Suprapubic skin (tissue), 4 donors: ENCODE results near the gene GEN1.

Experiments used
- CTCF ChIP-seq, 2 donors: fragments of 200-600 bp in 1 of 2; fragments of 450-650 bp in 1 of 2; sonication (generic) in 1 of 2; IDR thresholded peaks; one replicate each; pipeline ENCODE4 v1.5.1; 2016 to 2019; ENCODE audit warnings: antibody characterized with exemption in 2 of 2, mild to moderate bottlenecking in 1 of 2, moderate library complexity in 1 of 2
- EP300 ChIP-seq: sonication (generic); formaldehyde crosslinking; IDR thresholded peaks from one replicate; pipeline ENCODE4 v1.6.1; 2017; ENCODE audit warnings: antibody characterized with exemption
- POLR2A ChIP-seq, 2 donors: fragments of 450-650 bp; IDR thresholded peaks; one replicate each; pipeline ENCODE4 v1.6.1; 2017; ENCODE audit warnings: antibody characterized with exemption in 2 of 2, mild to moderate bottlenecking in 2 of 2, moderate library complexity in 2 of 2
- POLR2AphosphoS5 ChIP-seq, 3 donors: sonication (generic); formaldehyde crosslinking; IDR thresholded peaks; one replicate each; pipeline ENCODE4 v1.6.1; 2017; ENCODE audit warnings: antibody characterized with exemption in 3 of 3

GRCh38 chr2:17749753-17750438, 4.0 kb upstream of the GEN1 start:
- TF ChIP-seq POLR2A (IDR thresholded peaks at IDR 0.05) (no peak), CTCF (IDR thresholded peaks at IDR 0.05) (no peak), POLR2AphosphoS5 (IDR thresholded peaks at IDR 0.05) (no peak), EP300 (no peak)
